Effector CD4-positive, alpha-beta T cell (primary cell): ENCODE results near the gene PMM1.
"Not testable (repeated sequence)": the region's sequence is repeated elsewhere in the genome, so short reads cannot be mapped to it uniquely, and the experiment has no call there.

Experiments used
- DNase-seq: peaks from one replicate; pipeline ENCODE4 v3.0.0-alpha.2; 2020
- total RNA-seq: gene quantifications from one replicate; lab custom pipeline; 2026; lab: John Stamatoyannopoulos, UW

Gene PMM1
- total RNA-seq: 17.8 reads per million, percentile 44 among the genes with 10 or more reads in this experiment

- DNase-seq: peak; percentile 100
These were observed at the start of gene PMM1 for GRCh38 chr22:41589391-41590241. Gene PMM1, minus strand, starts transcription at chr22:41589840. Its CDS starts 35 bp downstream, at chr22:41589805.

- no peak for DNase-seq
These were observed 49.1 kb upstream of the PMM1 start for GRCh38 chr22:41638748-41639147.

- no peak for DNase-seq
These were observed 48.5 kb upstream of the PMM1 start for GRCh38 chr22:41638124-41638523.

- DNase-seq: not testable (repeated sequence)
These were observed 48.0 kb upstream of the PMM1 start for GRCh38 chr22:41637623-41638022.

GRCh38 chr22:41636467-41636866 lies 46.8 kb upstream of the PMM1 start:
- no peak for DNase-seq

GRCh38 chr22:41634610-41635009 lies 45.0 kb upstream of the PMM1 start:
- not testable (repeated sequence) for DNase-seq

- DNase-seq: not testable (repeated sequence)
These were observed 42.0 kb upstream of the PMM1 start for GRCh38 chr22:41631615-41632014.

GRCh38 chr22:41631115-41631514 lies 41.5 kb upstream of the PMM1 start:
- not testable (repeated sequence) for DNase-seq

- DNase-seq: no peak
These were observed 35.9 kb upstream of the PMM1 start for GRCh38 chr22:41625577-41625976.

GRCh38 chr22:41621911-41622179 lies 32.2 kb upstream of the PMM1 start:
- DNase-seq: no peak

- peak; percentile 99 for DNase-seq
These were observed 31.7 kb upstream of the PMM1 start, which contains the start of gene XRCC6 for GRCh38 chr22:41621099-41621910. Gene XRCC6, plus strand, starts transcription at chr22:41621295. Its CDS starts 710 bp downstream, at chr22:41622005.

GRCh38 chr22:41620589-41621098 lies 31.0 kb upstream of the PMM1 start, which contains the start of gene DESI1:
Gene DESI1, minus strand, starts transcription at chr22:41621043. Its CDS starts 204 bp downstream, at chr22:41620839.
- DNase-seq: no peak

- peak; percentile 25 for DNase-seq
These were observed 30.4 kb upstream of the PMM1 start for GRCh38 chr22:41619979-41620588.

- no peak for DNase-seq
These were observed 23.8 kb upstream of the PMM1 start for GRCh38 chr22:41613456-41613855.

GRCh38 chr22:41612603-41613306 lies 23.1 kb upstream of the PMM1 start:
- DNase-seq: no peak

GRCh38 chr22:41608386-41608785 lies 18.7 kb upstream of the PMM1 start:
- DNase-seq: no peak

- DNase-seq: peak; percentile 49
These were observed 14.3 kb upstream of the PMM1 start for GRCh38 chr22:41603873-41604332.

GRCh38 chr22:41600976-41601375 lies 11.3 kb upstream of the PMM1 start:
- no peak for DNase-seq

GRCh38 chr22:41598891-41599635 lies 9.4 kb upstream of the PMM1 start:
- DNase-seq: no peak

GRCh38 chr22:41598081-41598480 lies 8.4 kb upstream of the PMM1 start:
- no peak for DNase-seq

GRCh38 chr22:41597635-41597953 lies 8.0 kb upstream of the PMM1 start:
- DNase-seq: no peak
